Measurements from ENCODE around the gene LHPP. TPM values are rescaled to one million over a fixed set of nuclear protein-coding genes. Genes with fewer than 3 reads are reported as not detected.

The LHPP gene
- 100 to 1,000 TPM in 1 of 4 donors, 10 to 100 TPM in 3; 20.3 to 116 (median 22.4) TPM for total RNA-seq

GRCh38 chr10:124461642-124462347 lies at the start of gene LHPP:
TSS of gene LHPP (plus strand) at chr10:124461823. CDS start at chr10:124461863, 40 bp downstream.
- in situ Hi-C loops (cut with MboI; ENCODE audit: low pct_ligation_motif_present in 1 of 4, low pct_unique_long_range_greater_than_20kb in 1 of 4, low sequenced_read_pairs in 3 of 4) (no loop called here), intact Hi-C loops (cut with DNase I; ENCODE audit: low total_unique reads) (no loop called here)
- H3K4me1 ChIP-seq = peaks cover 5 to 20% (median 16%) of the 10 kb centered on the region in 4 donors
- WGBS, 2 donors (ENCODE audit: low coverage in 1 of 2) = 0 to 1% methylated on average over 7 to 37 of the region's 81 CpGs
- TF ChIP-seq POLR2A (IDR thresholded peaks at IDR 0.05) = peak; percentile 43
- TF ChIP-seq POLR2AphosphoS5 (IDR thresholded peaks at IDR 0.05) = peak in 1 of 3 donors; percentile 63
- TF ChIP-seq EP300 (IDR thresholded peaks at IDR 0.05; ENCODE audit: low read depth) = no peak
- TF ChIP-seq CTCF (IDR thresholded peaks at IDR 0.05) = peak in 4 of 5 experiments; percentile 43 to 64 (median 52)
- H3K36me3 ChIP-seq = no peaks in the 10 kb centered on the region
- H3K9me3 ChIP-seq = no peaks in the 10 kb centered on the region
- DNase-seq = peak; percentile 91
- H3K4me3 ChIP-seq = peak within 1 kb of the TSS; percentile 71 to 87 (median 81)
- H3K27me3 ChIP-seq = no peaks in the 10 kb centered on the region
- H3K27ac ChIP-seq = peak within 1 kb of the TSS; percentile 88 to 94 (median 91)

- H3K4me3 ChIP-seq = no peak overlapping the region
- no peak for DNase-seq
- peak overlapping the region in 3 of 4 donors; percentile 6 to 36 (median 31) for H3K27ac ChIP-seq
Observed at GRCh38 chr10:124414076-124414475, 47.5 kb upstream of the LHPP start.

GRCh38 chr10:124415210-124415609 lies 46.4 kb upstream of the LHPP start:
- DNase-seq = no peak
- WGBS, 2 donors (ENCODE audit: low coverage in 1 of 2) = 50 to 85% methylated on average over 1 to 2 of the region's 2 CpGs
- TF ChIP-seq POLR2A (IDR thresholded peaks at IDR 0.05) = no peak
- no peak for TF ChIP-seq EP300 (IDR thresholded peaks at IDR 0.05; ENCODE audit: low read depth)
- TF ChIP-seq CTCF (IDR thresholded peaks at IDR 0.05) = no peak
- no peak for TF ChIP-seq POLR2AphosphoS5 (IDR thresholded peaks at IDR 0.05)
- H3K4me1 ChIP-seq = peaks cover 0 to 42% (median 31%) of the 10 kb centered on the region in 4 donors
- H3K27ac ChIP-seq = peak overlapping the region in 3 of 4 donors; percentile 31 to 53 (median 50)
- in situ Hi-C loops (cut with MboI; ENCODE audit: low pct_ligation_motif_present in 1 of 4, low pct_unique_long_range_greater_than_20kb in 1 of 4, low sequenced_read_pairs in 3 of 4) = no loop called here
- intact Hi-C loops (cut with DNase I; ENCODE audit: low total_unique reads) = no loop called here
- no peaks in the 10 kb centered on the region for H3K27me3 ChIP-seq
- H3K36me3 ChIP-seq = peaks cover 0 to 4% (median 0%) of the 10 kb centered on the region in 4 donors
- no peaks in the 10 kb centered on the region for H3K9me3 ChIP-seq
- H3K4me3 ChIP-seq = no peak overlapping the region

More at GRCh38 chr10:124414076-124414475, 47.5 kb upstream of the LHPP start:
- Histone ChIP-seq H3K36me3 (peaks cover 0 to 4% (median 0%) of the 10 kb centered on the region in 4 donors), H3K9me3 (no peaks in the 10 kb centered on the region), H3K4me1 (peaks cover 0 to 40% (median 25%) of the 10 kb centered on the region in 4 donors), H3K27me3 (no peaks in the 10 kb centered on the region)
- in situ Hi-C loops (cut with MboI; ENCODE audit: low pct_ligation_motif_present in 1 of 4, low pct_unique_long_range_greater_than_20kb in 1 of 4, low sequenced_read_pairs in 3 of 4) = no loop called here
- WGBS, 2 donors (ENCODE audit: low coverage in 1 of 2) = 44 to 71% methylated on average over 4 of the region's 4 CpGs
- intact Hi-C loops (cut with DNase I; ENCODE audit: low total_unique reads) = no loop called here
- no peak for TF ChIP-seq POLR2A (IDR thresholded peaks at IDR 0.05)
- TF ChIP-seq CTCF (IDR thresholded peaks at IDR 0.05) = no peak
- no peak for TF ChIP-seq EP300 (IDR thresholded peaks at IDR 0.05; ENCODE audit: low read depth)
- no peak for TF ChIP-seq POLR2AphosphoS5 (IDR thresholded peaks at IDR 0.05)

GRCh38 chr10:124416733-124417132 lies 44.9 kb upstream of the LHPP start:
- 36 to 42% methylated on average over 6 of the region's 6 CpGs for WGBS, 2 donors (ENCODE audit: low coverage in 1 of 2)
- H3K4me1 ChIP-seq = peaks cover 0 to 46% (median 33%) of the 10 kb centered on the region in 4 donors
- no peak for DNase-seq

More at GRCh38 chr10:124416733-124417132, 44.9 kb upstream of the LHPP start:
- Histone ChIP-seq H3K9me3 (no peaks in the 10 kb centered on the region), H3K27ac (peak overlapping the region; percentile 31 to 97 (median 95)), H3K4me3 (no peak overlapping the region), H3K36me3 (no peaks in the 10 kb centered on the region), H3K27me3 (no peaks in the 10 kb centered on the region)
- TF ChIP-seq POLR2AphosphoS5 (IDR thresholded peaks at IDR 0.05) (peak in 1 of 3 donors; percentile 8), POLR2A (IDR thresholded peaks at IDR 0.05) (no peak)
- intact Hi-C loops (cut with DNase I; ENCODE audit: low total_unique reads) = no loop called here
- in situ Hi-C loops (cut with MboI; ENCODE audit: low pct_ligation_motif_present in 1 of 4, low pct_unique_long_range_greater_than_20kb in 1 of 4, low sequenced_read_pairs in 3 of 4) = no loop called here

All from transverse colon (tissue), 4 donors.